ENCODE results near the gene ZNF662. TPM values are rescaled to one million over a fixed set of nuclear protein-coding genes. Genes with fewer than 3 reads are reported as not detected.

Gene ZNF662
- total RNA-seq, 1 experiment from 2014 or later = not detected

DNA sequence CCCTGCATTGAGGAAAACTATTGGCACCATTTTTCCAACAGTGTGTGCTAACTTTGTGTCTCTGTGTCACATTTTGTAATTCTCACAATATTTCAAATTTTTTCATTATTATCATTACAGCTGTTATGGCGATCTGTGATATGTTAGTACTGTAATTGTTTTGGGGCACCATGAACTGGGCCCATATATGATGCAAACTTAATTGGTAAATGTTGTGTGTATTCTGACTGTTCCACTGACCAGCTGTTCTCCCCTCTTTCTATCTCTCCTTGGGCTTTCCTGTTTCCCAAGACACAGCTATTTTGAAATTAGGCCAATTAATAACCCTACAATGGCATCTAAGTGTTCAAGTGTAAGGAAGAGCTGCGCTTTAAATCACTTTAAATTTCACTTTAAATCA lies 28.1 kb upstream of the ZNF662 start:
- Histone ChIP-seq H4K5ac (ENCODE audit: insufficient read length, low read depth, low read length) (no peak overlapping the region), H2BK120ac (ENCODE audit: low read depth, low read length, poor library complexity, severe bottlenecking) (no peak overlapping the region), H4K20me1 (ENCODE audit: control insufficient read depth, insufficient read depth, insufficient read length) (no peaks in the 10 kb centered on the region), H4K91ac (ENCODE audit: insufficient read length, low read depth, low read length) (no peak overlapping the region), H3K4me2 (ENCODE audit: insufficient read depth, insufficient read length, low read length) (no peak overlapping the region), H4K8ac (replicated peaks; ENCODE audit: insufficient read length, low read depth, low read length) (no peak overlapping the region), H2BK20ac (ENCODE audit: low read depth, low read length, poor library complexity, severe bottlenecking) (no peak overlapping the region), H2BK5ac (ENCODE audit: insufficient read length, low read length) (no peak overlapping the region), H3K79me1 (ENCODE audit: insufficient read depth, low read depth, low read length, poor library complexity, severe bottlenecking) (no peaks in the 10 kb centered on the region), H3K23me2 (ENCODE audit: insufficient read length, low read depth, low read length, poor library complexity, severe bottlenecking) (peaks cover 4% of the 10 kb centered on the region), H2BK15ac (ENCODE audit: low read depth, low read length) (no peak overlapping the region), H3K4me1 (ENCODE audit: insufficient read depth, low read length) (peaks cover 4% of the 10 kb centered on the region; the same call in 1 of the 2 replicates), H3K4ac (ENCODE audit: low read depth, low read length) (no peak overlapping the region), H3K56ac (ENCODE audit: insufficient read length, low read depth, low read length) (no peak overlapping the region), H3T11ph (ENCODE audit: low read length) (no peak overlapping the region), H2BK12ac (ENCODE audit: insufficient read length, low read depth, low read length) (no peak overlapping the region), H3K9me3 (ENCODE audit: control insufficient read depth, low read depth, low read length) (no peaks in the 10 kb centered on the region), H3K14ac (ENCODE audit: insufficient read depth, low read length) (no peak overlapping the region), H3K27me3 (ENCODE audit: insufficient read depth, low read length) (no peaks in the 10 kb centered on the region), H3K23ac (ENCODE audit: insufficient read length, low read depth, low read length) (no peak overlapping the region), H2AK5ac (ENCODE audit: insufficient read length, low read length) (no peak overlapping the region), H2AFZ (ENCODE audit: low read length) (no peak overlapping the region), H3K9ac (ENCODE audit: extremely low read depth, insufficient read length, low read length) (no peak overlapping the region), H3K18ac (ENCODE audit: insufficient read length, low read depth, low read length) (no peak overlapping the region), H3K27ac (ENCODE audit: insufficient read length, low read depth, low read length) (no peak overlapping the region), H3K79me2 (ENCODE audit: insufficient read depth, low read length) (no peaks in the 10 kb centered on the region)
- H3K27me3 Mint-ChIP-seq (ENCODE audit: low read depth) = peaks cover 2% of the 10 kb centered on the region
- WGBS (ENCODE audit: extremely low coverage, insufficient read length, low lambda C conversion rate) = no CpG with 5 or more reads among the region's 2 CpGs
- no peaks in the 10 kb centered on the region for H3K9me3 Mint-ChIP-seq
- H3K4me3 Mint-ChIP-seq = no peak overlapping the region
- no peaks in the 10 kb centered on the region for H3K36me3 Mint-ChIP-seq (ENCODE audit: insufficient read depth in 1 of 3, low read depth in 3 of 3)
- no peak overlapping the region for H3K27ac Mint-ChIP-seq
- no peak for DNase-seq
- TF ChIP-seq, protein P1, sequence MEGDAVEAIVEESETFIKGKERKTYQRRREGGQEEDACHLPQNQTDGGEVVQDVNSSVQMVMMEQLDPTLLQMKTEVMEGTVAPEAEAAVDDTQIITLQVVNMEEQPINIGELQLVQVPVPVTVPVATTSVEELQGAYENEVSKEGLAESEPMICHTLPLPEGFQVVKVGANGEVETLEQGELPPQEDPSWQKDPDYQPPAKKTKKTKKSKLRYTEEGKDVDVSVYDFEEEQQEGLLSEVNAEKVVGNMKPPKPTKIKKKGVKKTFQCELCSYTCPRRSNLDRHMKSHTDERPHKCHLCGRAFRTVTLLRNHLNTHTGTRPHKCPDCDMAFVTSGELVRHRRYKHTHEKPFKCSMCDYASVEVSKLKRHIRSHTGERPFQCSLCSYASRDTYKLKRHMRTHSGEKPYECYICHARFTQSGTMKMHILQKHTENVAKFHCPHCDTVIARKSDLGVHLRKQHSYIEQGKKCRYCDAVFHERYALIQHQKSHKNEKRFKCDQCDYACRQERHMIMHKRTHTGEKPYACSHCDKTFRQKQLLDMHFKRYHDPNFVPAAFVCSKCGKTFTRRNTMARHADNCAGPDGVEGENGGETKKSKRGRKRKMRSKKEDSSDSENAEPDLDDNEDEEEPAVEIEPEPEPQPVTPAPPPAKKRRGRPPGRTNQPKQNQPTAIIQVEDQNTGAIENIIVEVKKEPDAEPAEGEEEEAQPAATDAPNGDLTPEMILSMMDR (conservative IDR thresholded peaks at IDR 0.05) = no peak
- peaks cover 15 to 18% of the 10 kb centered on the region in 2 experiments for H3K4me1 Mint-ChIP-seq

Data from H9 (cell line).